Ectodermal cell (in vitro differentiated cells): ENCODE results near the gene NUFIP1.

Source experiments
- H3K27ac ChIP-seq: 2 replicates; pipeline ENCODE4 v1.7.0; 2013; ENCODE audit warnings: mild to moderate bottlenecking, low read depth, low read length; ENCODE audit not compliant: insufficient read depth, poor library complexity, severe bottlenecking
- H3K27me3 ChIP-seq: 2 replicates; pipeline ENCODE4 v1.7.0; 2013; ENCODE audit warnings: mild to moderate bottlenecking, low read length; ENCODE audit not compliant: insufficient read depth, control insufficient read depth, poor library complexity, severe bottlenecking
- H3K36me3 ChIP-seq: one replicate; pipeline ENCODE4 v1.7.0; 2013; ENCODE audit warnings: low read length; ENCODE audit not compliant: control insufficient read depth, insufficient read depth
- H3K4me1 ChIP-seq: one replicate; pipeline ENCODE4 v1.7.0; 2013; ENCODE audit warnings: low read length; ENCODE audit not compliant: control insufficient read depth, insufficient read depth
- H3K4me3 ChIP-seq: 2 replicates; pipeline ENCODE4 v1.7.0; 2013; ENCODE audit warnings: low read depth, low read length, control low read depth; ENCODE audit not compliant: insufficient read depth
- H3K9me3 ChIP-seq: 2 replicates; pipeline ENCODE4 v1.7.0; 2013; ENCODE audit warnings: mild to moderate bottlenecking, low read length, moderate library complexity; ENCODE audit not compliant: control insufficient read depth
- WGBS, 2 experiments: methylation state at CpG; one replicate each; pipeline ENCODE4 v1.1.7; 2013; ENCODE audit warnings: missing lambda C conversion rate in 2 of 2; 5-methylcytosine and 5-hydroxymethylcytosine counted together

NUFIP1 gene

DNA sequence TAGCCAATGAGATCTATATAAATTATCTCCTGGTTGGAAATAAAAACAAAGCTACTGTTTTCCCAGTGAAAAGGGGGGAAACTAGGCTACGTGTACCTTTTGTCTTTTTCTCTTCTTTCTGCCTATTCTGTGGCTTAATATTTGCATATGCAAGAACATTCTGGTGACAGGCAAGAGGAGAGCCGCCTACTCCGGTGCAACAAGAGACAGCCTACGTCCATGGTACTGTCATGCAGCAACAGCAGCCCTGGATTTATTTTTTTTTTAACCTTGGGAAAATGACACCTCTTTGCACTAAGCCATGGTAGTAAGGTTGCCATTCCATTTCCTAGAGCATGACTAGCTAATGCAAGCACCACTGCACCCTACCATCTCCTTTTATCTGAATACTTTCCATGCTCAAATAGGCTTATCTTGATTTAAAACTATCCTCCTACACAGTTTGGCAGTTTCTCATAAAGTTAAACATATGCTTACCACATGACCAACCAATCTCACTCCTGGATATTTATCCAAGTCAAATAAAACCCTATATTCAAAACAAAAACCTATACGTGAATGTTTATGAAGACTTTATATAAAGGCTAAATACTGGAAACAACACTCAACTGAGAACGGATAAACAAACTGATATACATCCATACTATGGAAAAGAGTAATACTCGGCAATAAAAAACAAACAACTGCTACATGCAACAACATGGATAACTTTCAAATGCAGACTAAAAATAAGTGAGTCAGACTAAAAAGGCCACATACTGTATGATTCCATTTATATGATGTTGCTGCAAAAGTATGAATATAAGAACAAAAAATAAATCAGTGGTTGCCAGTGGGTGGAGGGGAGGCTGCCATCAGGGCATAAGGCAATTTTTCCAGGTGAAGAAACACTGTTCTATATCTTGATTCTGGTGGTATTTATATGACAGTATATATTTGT lies 17.3 kb downstream of the NUFIP1 start:
- WGBS, 2 experiments = 80 to 82% methylated on average over 7 of the region's 7 CpGs

DNA sequence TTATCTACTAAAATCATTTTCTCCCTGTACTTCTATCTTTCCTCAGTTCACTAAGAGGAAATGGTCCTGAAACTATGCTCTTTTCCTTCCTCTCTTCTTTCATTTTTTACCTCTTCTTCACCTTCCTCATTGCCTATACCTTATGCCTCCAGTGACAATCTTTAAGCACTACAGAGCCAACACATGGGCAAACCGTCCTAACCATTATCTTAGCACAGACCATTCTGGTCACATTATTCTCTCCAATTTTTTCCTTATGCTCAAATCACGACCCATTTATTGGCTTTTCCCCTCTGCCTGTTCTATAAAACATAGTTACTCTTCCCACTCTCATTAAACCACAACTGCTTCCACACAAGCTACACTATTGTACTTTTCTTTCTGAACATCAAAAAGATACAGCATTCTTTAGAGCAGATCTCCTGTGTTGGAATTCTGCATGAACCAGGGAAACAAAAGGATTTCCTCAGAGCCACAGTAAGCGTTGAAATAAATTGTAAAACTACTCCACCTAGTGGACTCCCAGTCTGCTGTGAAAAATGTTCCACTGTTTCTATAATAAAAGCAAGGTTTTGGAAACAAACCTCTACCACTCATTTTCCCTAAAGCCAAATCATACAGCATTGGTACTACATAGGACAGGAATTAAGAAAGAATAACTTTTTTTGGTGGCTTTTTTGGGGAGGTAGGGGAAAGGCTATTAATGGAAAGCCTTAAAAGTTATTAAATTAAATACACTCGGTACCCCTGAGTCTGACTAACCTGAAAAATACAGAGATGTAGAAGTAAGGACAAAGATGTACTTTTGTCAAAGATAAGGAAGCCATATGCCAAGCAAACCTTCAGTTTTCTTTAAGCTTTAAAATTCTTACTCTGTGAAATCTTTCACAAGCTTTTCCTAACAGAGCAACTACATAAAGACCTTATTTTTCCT lies 19.5 kb downstream of the NUFIP1 start:
- 66 to 68% methylated on average over 4 of the region's 4 CpGs for WGBS, 2 experiments
- Histone ChIP-seq H3K4me3 (no peak overlapping the region), H3K4me1 (no peaks in the 10 kb centered on the region), H3K9me3 (no peaks in the 10 kb centered on the region), H3K27me3 (no peaks in the 10 kb centered on the region), H3K27ac (no peak overlapping the region), H3K36me3 (peaks cover 9% of the 10 kb centered on the region)

More for the DNA sequence above, 17.3 kb downstream of the NUFIP1 start:
- Histone ChIP-seq H3K36me3 (peaks cover 4% of the 10 kb centered on the region), H3K9me3 (no peaks in the 10 kb centered on the region), H3K4me3 (no peak overlapping the region), H3K27me3 (no peaks in the 10 kb centered on the region), H3K27ac (no peak overlapping the region), H3K4me1 (no peaks in the 10 kb centered on the region)

DNA sequence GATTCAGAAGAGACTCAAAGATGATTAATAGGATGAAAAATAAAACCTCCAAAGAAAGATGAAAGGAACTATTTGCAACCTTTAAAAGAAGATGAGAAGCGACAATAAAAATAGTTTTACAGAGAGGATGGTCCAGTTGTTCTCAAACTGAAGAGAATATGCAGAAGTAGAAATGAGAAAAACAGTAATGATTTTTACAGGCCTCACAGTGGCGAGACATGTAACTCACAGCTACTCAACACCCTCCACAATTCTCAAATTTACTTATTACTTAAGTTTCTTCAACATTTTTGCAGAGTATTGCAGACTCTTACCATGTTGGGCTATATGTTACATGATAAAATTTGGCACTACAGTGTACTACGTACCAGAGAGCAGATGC lies 20.8 kb downstream of the NUFIP1 start:
- peaks cover 14% of the 10 kb centered on the region for H3K36me3 ChIP-seq
- H3K4me1 ChIP-seq = no peaks in the 10 kb centered on the region
- H3K27ac ChIP-seq = no peak overlapping the region
- no peaks in the 10 kb centered on the region for H3K27me3 ChIP-seq
- H3K9me3 ChIP-seq = no peaks in the 10 kb centered on the region
- no peak overlapping the region for H3K4me3 ChIP-seq
- 92 to 97% methylated on average over 3 of the region's 3 CpGs for WGBS, 2 experiments

DNA sequence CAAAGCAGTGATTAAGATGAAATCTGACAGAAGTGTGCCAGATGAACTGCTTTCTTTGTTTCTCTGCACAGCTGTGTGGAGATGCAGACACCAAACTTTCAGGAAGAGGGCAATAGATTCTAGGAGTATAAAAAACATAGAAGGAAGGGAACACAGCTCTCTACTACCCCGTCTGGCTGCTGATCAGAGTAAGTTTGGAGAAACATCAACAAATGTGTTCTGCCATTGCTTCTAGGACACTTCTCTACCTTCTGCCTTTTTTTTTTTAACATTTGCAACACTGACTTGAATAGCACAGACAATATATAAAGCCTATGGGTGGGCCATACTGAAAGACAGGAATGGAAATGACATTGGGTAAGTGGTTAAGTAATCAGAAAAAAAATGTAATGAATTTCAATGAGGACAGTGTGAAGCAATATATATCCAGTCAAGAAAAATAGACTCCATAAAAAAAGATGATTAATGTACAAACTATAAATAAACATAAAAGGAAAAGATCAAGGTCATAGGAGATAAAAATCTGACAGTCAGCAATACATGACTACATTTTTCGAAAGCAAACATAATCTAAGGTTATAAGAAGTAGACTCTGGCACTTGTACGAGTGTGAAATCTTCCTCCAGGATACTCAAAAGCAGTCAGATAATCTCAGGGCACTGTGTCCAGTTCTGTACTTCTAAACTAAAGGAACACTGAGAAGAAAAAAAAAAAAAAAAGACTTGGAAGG lies 21.4 kb downstream of the NUFIP1 start:
- peaks cover 19% of the 10 kb centered on the region for H3K36me3 ChIP-seq
- H3K27ac ChIP-seq = no peak overlapping the region

DNA sequence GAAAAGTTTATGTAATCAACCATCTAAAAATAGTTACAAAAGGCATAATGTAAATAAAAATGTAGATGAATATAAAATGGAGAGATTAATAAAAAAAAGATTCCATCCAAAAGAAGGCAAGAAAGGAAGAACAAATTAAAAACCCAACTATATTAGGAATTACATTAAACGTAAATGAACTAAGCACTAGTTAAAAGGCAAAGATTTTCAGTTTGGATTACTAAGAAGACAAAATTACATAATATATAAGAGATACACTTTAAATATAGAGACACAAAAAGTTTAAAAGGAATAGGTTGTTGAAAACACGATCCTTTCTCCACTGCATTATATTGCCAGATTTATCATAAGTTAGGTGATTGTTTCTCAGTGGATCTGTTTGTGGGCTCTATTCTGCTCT lies 27.3 kb downstream of the NUFIP1 start:
- Histone ChIP-seq H3K27me3 (no peaks in the 10 kb centered on the region), H3K27ac (no peak overlapping the region), H3K36me3 (peaks cover 31% of the 10 kb centered on the region), H3K9me3 (peaks cover 2% of the 10 kb centered on the region), H3K4me1 (no peaks in the 10 kb centered on the region), H3K4me3 (no peak overlapping the region)
- no CpG with 5 or more reads among the region's 2 CpGs for WGBS, 2 experiments

More for the DNA sequence above, 21.4 kb downstream of the NUFIP1 start:
- no peaks in the 10 kb centered on the region for H3K27me3 ChIP-seq
- no peaks in the 10 kb centered on the region for H3K4me1 ChIP-seq
- no peaks in the 10 kb centered on the region for H3K9me3 ChIP-seq
- no peak overlapping the region for H3K4me3 ChIP-seq
- 96 to 97% methylated on average over 3 of the region's 3 CpGs for WGBS, 2 experiments

DNA sequence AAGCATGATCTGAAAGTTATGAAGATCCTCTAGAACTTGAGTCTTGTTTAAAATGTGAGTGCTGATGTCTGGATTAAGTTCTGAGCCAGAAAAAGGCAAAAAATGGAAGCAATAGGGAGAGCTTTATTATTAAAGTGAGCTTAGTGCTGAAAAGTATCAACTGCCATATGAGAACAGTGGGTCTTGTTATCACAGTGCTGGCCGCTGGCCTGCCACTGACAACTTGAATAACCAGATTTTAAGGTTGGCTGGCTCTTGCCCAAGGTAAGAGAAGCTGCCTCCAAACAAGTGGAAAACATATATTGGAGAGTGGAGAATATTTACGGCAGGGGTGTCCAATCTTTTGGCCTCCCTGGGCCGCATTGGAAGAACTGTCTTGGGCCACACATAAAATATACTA lies 33.9 kb downstream of the NUFIP1 start:
- 96 to 99% methylated on average over 3 of the region's 3 CpGs for WGBS, 2 experiments
- no peaks in the 10 kb centered on the region for H3K36me3 ChIP-seq
- H3K9me3 ChIP-seq = no peaks in the 10 kb centered on the region
- H3K4me1 ChIP-seq = no peaks in the 10 kb centered on the region
- no peaks in the 10 kb centered on the region for H3K27me3 ChIP-seq
- no peak overlapping the region for H3K4me3 ChIP-seq
- no peak overlapping the region for H3K27ac ChIP-seq

DNA sequence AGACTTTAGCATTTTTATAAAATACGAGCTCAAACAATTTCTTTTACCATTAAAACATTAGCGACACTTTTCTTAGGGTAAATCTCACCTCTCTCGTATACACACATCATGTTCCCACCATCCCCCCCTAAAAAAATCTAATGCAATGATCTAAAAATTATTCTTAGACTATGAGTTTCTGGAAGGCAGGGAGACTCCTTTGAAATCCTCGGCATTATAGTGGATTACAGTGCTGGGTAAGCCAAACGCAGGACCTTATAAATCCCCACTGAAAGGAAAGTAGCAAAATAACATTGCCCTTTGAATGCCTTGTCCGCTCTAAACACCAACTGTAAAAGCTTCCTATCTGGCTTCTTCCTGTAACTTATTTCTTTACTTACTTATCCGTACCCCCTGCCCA lies 35.0 kb downstream of the NUFIP1 start:
- Histone ChIP-seq H3K9me3 (no peaks in the 10 kb centered on the region), H3K27me3 (no peaks in the 10 kb centered on the region), H3K27ac (no peak overlapping the region), H3K36me3 (peaks cover 5% of the 10 kb centered on the region), H3K4me3 (no peak overlapping the region), H3K4me1 (no peaks in the 10 kb centered on the region)
- WGBS, 2 experiments = 95 to 97% methylated on average over 7 of the region's 7 CpGs

DNA sequence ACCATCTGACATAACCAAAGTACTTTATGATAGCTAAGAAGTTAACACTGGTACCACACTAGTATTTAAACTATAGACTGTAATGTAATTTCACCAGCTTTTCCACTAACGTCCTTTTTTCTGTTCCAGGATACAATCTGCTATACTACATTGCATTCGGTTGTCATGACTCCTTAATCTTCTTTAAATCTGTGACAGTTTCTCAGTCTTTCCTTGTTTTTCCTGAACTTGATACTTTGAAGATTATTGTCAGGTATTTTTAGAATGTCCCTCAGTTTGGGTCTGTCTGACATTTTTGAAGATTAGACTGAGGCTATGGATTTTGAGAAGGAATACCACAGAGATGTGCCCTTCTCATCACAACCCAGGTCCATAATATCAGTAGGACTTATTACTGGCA lies 36.6 kb downstream of the NUFIP1 start:
- WGBS, 2 experiments = 88 to 98% methylated on average over 2 of the region's 2 CpGs
- Histone ChIP-seq H3K27me3 (no peaks in the 10 kb centered on the region), H3K4me1 (no peaks in the 10 kb centered on the region), H3K9me3 (no peaks in the 10 kb centered on the region), H3K27ac (no peak overlapping the region), H3K36me3 (peaks cover 5% of the 10 kb centered on the region), H3K4me3 (no peak overlapping the region)

DNA sequence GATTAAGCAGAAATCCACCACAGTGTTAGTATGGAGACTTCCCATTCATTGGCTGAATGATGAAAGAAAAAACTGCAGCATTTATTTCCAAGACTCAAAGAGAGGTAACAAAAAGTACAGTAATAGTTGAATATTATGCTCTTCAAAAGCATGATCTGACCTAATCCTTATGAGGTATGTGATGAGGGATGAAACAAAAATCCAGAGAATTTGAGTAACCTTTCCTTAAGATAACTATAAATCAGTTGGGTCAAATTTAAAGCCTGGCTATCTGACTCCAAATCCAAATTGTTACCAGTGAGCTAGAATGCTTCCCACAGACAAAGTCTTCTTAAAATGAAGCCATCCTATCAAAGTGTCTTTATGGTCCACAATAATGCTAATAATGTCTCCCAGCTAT lies 38.1 kb downstream of the NUFIP1 start:
- H3K27me3 ChIP-seq = no peaks in the 10 kb centered on the region
- H3K36me3 ChIP-seq = peaks cover 5% of the 10 kb centered on the region
- no peaks in the 10 kb centered on the region for H3K4me1 ChIP-seq
- no peaks in the 10 kb centered on the region for H3K9me3 ChIP-seq
- H3K4me3 ChIP-seq = no peak overlapping the region
- no peak overlapping the region for H3K27ac ChIP-seq
